Measurements from ENCODE around the gene MAGEB3. TPM values are rescaled to one million over a fixed set of nuclear protein-coding genes. Genes with fewer than 3 reads are reported as not detected.

The MAGEB3 gene
- total RNA-seq, 3 donors from 2014 or later = not detected

DNA sequence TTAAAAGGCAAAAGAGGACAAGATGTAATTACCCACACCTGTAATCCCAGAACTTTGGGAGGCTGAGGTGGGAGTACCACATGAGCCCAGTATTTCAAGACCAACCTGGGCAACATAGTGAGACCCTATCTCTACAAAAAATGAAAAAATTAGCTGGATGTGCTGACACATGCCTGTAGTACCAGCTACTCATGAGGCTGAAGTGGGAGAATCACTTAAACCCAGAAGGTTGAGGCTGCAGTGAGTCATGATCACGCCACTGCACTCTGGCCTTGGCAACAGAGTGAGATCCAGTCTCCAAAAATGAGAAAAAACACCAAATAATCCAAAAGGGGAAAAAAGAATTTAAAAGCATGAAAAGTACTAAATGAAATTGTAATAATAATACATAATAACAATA, 47.9 kb downstream of the MAGEB3 start:
- no peaks in the 10 kb centered on the region for H3K9me3 ChIP-seq
- H3K27ac ChIP-seq = no peak overlapping the region
- H3K4me1 ChIP-seq = no peaks in the 10 kb centered on the region
- no peak for DNase-seq (ENCODE audit: low spot score in 2 of 2)
- peaks cover 0 to 5% of the 10 kb centered on the region in 2 donors for H3K27me3 ChIP-seq
- intact Hi-C loops (cut with DNase I; ENCODE audit: low total_unique reads) = no loop called here
- no peak for TF ChIP-seq POLR2AphosphoS5 (IDR thresholded peaks at IDR 0.05)
- TF ChIP-seq POLR2A (IDR thresholded peaks at IDR 0.05) = no peak
- TF ChIP-seq, protein P1, sequence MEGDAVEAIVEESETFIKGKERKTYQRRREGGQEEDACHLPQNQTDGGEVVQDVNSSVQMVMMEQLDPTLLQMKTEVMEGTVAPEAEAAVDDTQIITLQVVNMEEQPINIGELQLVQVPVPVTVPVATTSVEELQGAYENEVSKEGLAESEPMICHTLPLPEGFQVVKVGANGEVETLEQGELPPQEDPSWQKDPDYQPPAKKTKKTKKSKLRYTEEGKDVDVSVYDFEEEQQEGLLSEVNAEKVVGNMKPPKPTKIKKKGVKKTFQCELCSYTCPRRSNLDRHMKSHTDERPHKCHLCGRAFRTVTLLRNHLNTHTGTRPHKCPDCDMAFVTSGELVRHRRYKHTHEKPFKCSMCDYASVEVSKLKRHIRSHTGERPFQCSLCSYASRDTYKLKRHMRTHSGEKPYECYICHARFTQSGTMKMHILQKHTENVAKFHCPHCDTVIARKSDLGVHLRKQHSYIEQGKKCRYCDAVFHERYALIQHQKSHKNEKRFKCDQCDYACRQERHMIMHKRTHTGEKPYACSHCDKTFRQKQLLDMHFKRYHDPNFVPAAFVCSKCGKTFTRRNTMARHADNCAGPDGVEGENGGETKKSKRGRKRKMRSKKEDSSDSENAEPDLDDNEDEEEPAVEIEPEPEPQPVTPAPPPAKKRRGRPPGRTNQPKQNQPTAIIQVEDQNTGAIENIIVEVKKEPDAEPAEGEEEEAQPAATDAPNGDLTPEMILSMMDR (IDR thresholded peaks at IDR 0.05) = no peak
- H3K4me3 ChIP-seq = no peak overlapping the region
- no peaks in the 10 kb centered on the region for H3K36me3 ChIP-seq

DNA sequence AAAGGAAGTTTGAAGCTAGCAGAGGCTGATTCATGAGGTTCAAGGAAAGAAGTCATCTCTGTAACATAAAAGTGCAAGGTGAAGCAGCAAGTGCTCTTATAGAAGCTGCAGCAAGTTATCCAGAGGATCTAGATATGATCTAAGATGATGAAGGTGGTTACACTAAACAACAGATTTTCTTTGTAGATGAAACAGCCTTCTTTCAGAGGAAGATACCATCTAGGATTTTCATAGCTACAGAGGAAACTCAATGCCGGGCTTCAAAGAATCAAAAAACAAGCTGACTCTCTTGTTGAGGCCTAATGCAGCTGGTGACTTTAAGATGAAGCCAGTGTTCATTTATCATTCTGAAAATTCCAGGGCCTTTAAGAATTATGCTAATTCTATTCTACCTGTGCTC, 50.0 kb downstream of the MAGEB3 start:
- no peak for DNase-seq (ENCODE audit: low spot score in 2 of 2)
- Histone ChIP-seq H3K36me3 (no peaks in the 10 kb centered on the region), H3K4me1 (no peaks in the 10 kb centered on the region), H3K27ac (no peak overlapping the region), H3K9me3 (no peaks in the 10 kb centered on the region), H3K4me3 (no peak overlapping the region), H3K27me3 (no peaks in the 10 kb centered on the region)
- intact Hi-C loops (cut with DNase I; ENCODE audit: low total_unique reads) = no loop called here
- TF ChIP-seq, protein P1 (IDR thresholded peaks at IDR 0.05) = no peak
- no peak for TF ChIP-seq POLR2AphosphoS5 (IDR thresholded peaks at IDR 0.05)
- TF ChIP-seq POLR2A (IDR thresholded peaks at IDR 0.05) = no peak

DNA sequence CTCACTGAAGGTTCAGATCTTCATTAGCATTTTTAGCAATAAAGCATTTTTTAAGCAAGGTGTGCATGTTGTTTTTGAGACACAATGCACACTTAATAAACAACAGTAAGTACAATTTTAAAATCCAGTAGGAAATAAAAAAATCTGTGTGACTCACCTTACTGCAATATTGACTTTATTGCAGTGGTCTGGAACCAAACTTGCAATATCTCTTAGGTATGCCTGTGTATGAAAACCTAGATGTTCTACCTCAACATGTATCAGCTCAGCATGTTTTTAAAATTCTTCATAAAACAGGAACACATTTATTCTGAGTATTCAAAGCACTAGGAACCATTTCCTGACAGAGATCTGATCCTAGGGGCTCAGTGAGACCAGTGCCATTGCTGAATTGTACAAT, 52.1 kb downstream of the MAGEB3 start:
- DNase-seq (ENCODE audit: low spot score in 2 of 2) = no peak
- H3K4me1 ChIP-seq = no peaks in the 10 kb centered on the region
- H3K27ac ChIP-seq = no peak overlapping the region
- no peak overlapping the region for H3K4me3 ChIP-seq
- no peaks in the 10 kb centered on the region for H3K9me3 ChIP-seq
- H3K27me3 ChIP-seq = no peaks in the 10 kb centered on the region
- no peaks in the 10 kb centered on the region for H3K36me3 ChIP-seq
- TF ChIP-seq, protein P1 (IDR thresholded peaks at IDR 0.05) = no peak
- TF ChIP-seq POLR2AphosphoS5 (IDR thresholded peaks at IDR 0.05) (no peak), POLR2A (IDR thresholded peaks at IDR 0.05) (no peak)
- intact Hi-C loops (cut with DNase I; ENCODE audit: low total_unique reads) = no loop called here

DNA sequence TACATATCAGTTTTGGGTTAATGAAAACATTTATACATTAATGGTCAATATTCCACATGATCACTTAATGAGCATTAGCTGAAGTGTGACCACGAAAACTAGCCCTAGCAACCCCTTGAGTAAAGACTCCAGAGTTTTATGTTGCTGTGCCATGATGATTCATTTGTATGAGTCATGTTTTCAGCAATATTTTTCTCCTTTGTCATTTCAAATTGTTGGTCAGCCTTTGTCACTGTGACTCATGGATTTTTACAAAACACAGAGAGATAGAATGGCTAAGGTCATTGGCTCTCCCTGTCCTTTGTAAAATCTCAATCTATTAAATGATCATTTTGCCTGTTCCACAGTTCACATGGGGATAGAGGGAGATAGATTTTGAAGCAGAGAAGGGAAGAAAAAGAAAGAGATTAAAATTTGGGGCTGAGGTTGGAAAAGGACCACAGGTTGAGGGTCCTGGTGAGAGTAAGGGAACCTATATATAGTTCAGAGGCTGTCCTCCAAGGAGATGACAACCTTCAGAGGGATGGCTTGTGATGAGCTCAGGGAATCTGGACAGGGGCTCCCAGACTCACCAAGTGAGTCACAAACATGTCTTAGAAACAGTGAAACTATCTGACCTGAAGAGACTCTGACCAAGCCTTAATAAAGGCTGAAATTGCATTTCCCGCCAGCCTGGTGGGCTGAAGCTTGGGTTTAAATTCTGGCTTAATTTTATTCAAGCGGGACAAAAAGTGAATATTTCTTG, 53.2 kb downstream of the MAGEB3 start:
- no peak for TF ChIP-seq POLR2A (IDR thresholded peaks at IDR 0.05)
- TF ChIP-seq, protein P1 (IDR thresholded peaks at IDR 0.05) = no peak
- TF ChIP-seq POLR2AphosphoS5 (IDR thresholded peaks at IDR 0.05) = no peak
- Histone ChIP-seq H3K27ac (no peak overlapping the region), H3K4me1 (no peaks in the 10 kb centered on the region), H3K4me3 (no peak overlapping the region), H3K27me3 (peaks cover 0 to 4% of the 10 kb centered on the region in 2 donors), H3K36me3 (no peaks in the 10 kb centered on the region), H3K9me3 (no peaks in the 10 kb centered on the region)
- no peak for DNase-seq (ENCODE audit: low spot score in 2 of 2)
- intact Hi-C loops (cut with DNase I; ENCODE audit: low total_unique reads) = no loop called here

Other genes starting within 250 kb of the MAGEB3 start
- gene MAGEB2, start 15.1 kb upstream of the MAGEB3 start, total RNA-seq = not detected
- under 1 TPM in 1 of 3 donors, not detected in 2; 0.15 TPM for gene MAGEB4, start 11.3 kb downstream of the MAGEB3 start, total RNA-seq
- not detected for gene MAGEB1, start 16.5 kb downstream of the MAGEB3 start, total RNA-seq
- not detected for gene NR0B1, start 78.7 kb downstream of the MAGEB3 start, total RNA-seq

Data from breast epithelium (tissue), 4 donors.